Esophagus (tissue), 2 donors: ENCODE measurements around the gene ANKRD16. TPM values are rescaled to one million over a fixed set of nuclear protein-coding genes. Genes with fewer than 3 reads are reported as not detected.
"Not testable (repeated sequence)": the region's sequence is repeated elsewhere in the genome, so short reads cannot be mapped to it uniquely, and the experiment has no call there.

Experiments used
- H3K27ac ChIP-seq, 2 donors: one replicate each; pipeline ENCODE4 v1.5.1; 2013; ENCODE audit warnings: low read depth in 2 of 2, mild to moderate bottlenecking in 2 of 2, inconsistent platforms in 1 of 2, low read length in 1 of 2, moderate library complexity in 1 of 2
- H3K27me3 ChIP-seq, 2 donors: one replicate each; pipeline ENCODE4 v1.6.1; 2013; ENCODE audit warnings: low read length in 2 of 2, control low read depth in 1 of 2, mild to moderate bottlenecking in 1 of 2; ENCODE audit not compliant: insufficient read depth in 2 of 2, control insufficient read depth in 1 of 2
- H3K36me3 ChIP-seq, 2 donors: one replicate each; pipeline ENCODE4 v1.6.1; 2013; ENCODE audit warnings: low read length in 1 of 2; ENCODE audit not compliant: control insufficient read depth in 2 of 2, insufficient read depth in 2 of 2
- H3K4me1 ChIP-seq, 2 donors: one replicate each; pipeline ENCODE4 v1.6.1; 2013; ENCODE audit warnings: low read length in 1 of 2; ENCODE audit not compliant: control insufficient read depth in 2 of 2, insufficient read depth in 2 of 2
- H3K4me3 ChIP-seq, 2 donors: one replicate each; pipeline ENCODE4 v1.5.1; 2013; ENCODE audit warnings: low read length in 2 of 2, mild to moderate bottlenecking in 2 of 2, low read depth in 1 of 2, moderate library complexity in 1 of 2
- H3K9me3 ChIP-seq, 2 donors: one replicate each; pipeline ENCODE4 v1.6.1; 2013; ENCODE audit warnings: mild to moderate bottlenecking in 2 of 2, low read depth in 1 of 2, low read length in 1 of 2, moderate library complexity in 1 of 2; ENCODE audit not compliant: control insufficient read depth in 2 of 2, insufficient read depth in 1 of 2
- WGBS, 2 donors: extraction: QIAGEN DNeasy Blood & Tissue Kit; methylation state at CpG; one replicate each; pipeline ENCODE4 v1.1.7; 2013; 5-methylcytosine and 5-hydroxymethylcytosine counted together
- polyA plus RNA-seq, 2 donors: library from polyadenylated mRNA; stranded (reverse); fragments of 200-250 nt; gene quantifications; one replicate each; pipeline ENCODE4 v1.2.3, GENCODE V29; 2013
- donor health status: healthy with polysubstance abuse.
- donor health status: Bipolar disorder and iron deficiency.

Gene ANKRD16
- polyA plus RNA-seq, 2 donors = 4.3 to 4.7 TPM

GRCh38 chr10:5871596-5871995 lies 18.1 kb downstream of the ANKRD16 start:
- H3K27me3 ChIP-seq = no peaks in the 10 kb centered on the region
- WGBS, 2 donors = 73 to 78% methylated on average over 5 of the region's 5 CpGs

DNA sequence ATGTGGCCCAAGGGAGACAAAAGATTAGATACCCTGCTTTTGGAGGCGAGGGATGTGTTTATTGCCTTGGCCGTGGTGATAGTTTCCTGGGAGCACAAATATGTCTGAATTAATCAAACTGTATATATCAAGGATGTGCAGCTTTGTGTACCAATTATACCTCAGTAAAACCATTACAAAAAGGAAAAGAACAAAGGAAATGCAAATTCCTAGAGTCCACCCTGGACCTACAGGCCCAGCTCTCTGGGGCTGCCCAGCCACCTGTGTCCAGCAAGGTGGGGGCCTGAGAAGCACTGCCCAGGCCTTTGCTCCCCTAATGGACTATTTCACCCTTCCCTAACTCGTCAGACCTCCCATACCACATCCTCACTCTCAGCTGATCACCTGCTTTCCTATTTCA lies 20.5 kb downstream of the ANKRD16 start:
- 85 to 90% methylated on average over 3 of the region's 3 CpGs for WGBS, 2 donors

More at GRCh38 chr10:5871596-5871995, 18.1 kb downstream of the ANKRD16 start:
- Histone ChIP-seq H3K4me1 (no peaks in the 10 kb centered on the region), H3K9me3 (peaks cover 0 to 3% of the 10 kb centered on the region in 2 donors), H3K27ac (no peak overlapping the region), H3K4me3 (no peak overlapping the region), H3K36me3 (peaks cover 0 to 6% of the 10 kb centered on the region in 2 donors)

GRCh38 chr10:5868383-5868782 lies 21.3 kb downstream of the ANKRD16 start:
- not testable (repeated sequence) for H3K4me1 ChIP-seq, H3K9me3 ChIP-seq, H3K4me3 ChIP-seq, H3K27me3 ChIP-seq, H3K36me3 ChIP-seq
- WGBS, 2 donors = 89 to 97% methylated on average over 8 of the region's 8 CpGs
- H3K27ac ChIP-seq = peak overlapping the region in 1 of 2 donors; percentile 30

More for the DNA sequence above, 20.5 kb downstream of the ANKRD16 start:
- H3K27ac ChIP-seq = no peak overlapping the region
- no peak overlapping the region for H3K4me3 ChIP-seq
- H3K9me3 ChIP-seq = peaks cover 0 to 3% of the 10 kb centered on the region in 2 donors
- no peaks in the 10 kb centered on the region for H3K27me3 ChIP-seq
- H3K4me1 ChIP-seq = no peaks in the 10 kb centered on the region
- peaks cover 0 to under 1% of the 10 kb centered on the region in 2 donors for H3K36me3 ChIP-seq

DNA sequence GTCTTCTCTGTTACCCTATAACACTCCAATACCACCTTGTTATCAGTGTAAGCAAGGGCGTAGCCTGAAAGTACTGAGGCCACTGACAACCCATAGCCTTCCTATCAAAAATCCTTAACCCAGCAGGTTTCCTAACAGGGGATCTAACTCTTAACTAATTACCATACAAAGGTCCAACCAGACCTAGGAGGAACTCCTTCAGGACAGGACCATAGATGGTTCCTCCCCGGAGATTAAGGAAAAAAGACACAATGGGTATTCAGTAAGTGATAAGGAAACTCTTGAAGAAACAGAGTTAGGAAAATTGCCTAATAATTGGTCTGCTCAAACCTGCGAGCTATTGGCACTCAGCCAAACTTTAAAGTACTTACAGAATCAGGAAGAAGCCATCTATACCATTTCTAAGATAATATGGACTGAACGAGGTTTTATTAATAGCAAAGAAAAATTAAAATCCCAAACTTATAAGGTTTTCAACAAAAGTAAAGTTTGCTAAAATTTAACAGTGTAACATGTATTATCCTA lies 22.5 kb downstream of the ANKRD16 start:
- H3K36me3 ChIP-seq, H3K4me3 ChIP-seq, H3K27ac ChIP-seq, H3K9me3 ChIP-seq, H3K4me1 ChIP-seq, H3K27me3 ChIP-seq: not testable (repeated sequence)
- 46 to 53% methylated on average over 4 of the region's 4 CpGs for WGBS, 2 donors

- H3K27me3 ChIP-seq, H3K9me3 ChIP-seq, H3K36me3 ChIP-seq, H3K27ac ChIP-seq, H3K4me1 ChIP-seq, H3K4me3 ChIP-seq: not testable (repeated sequence)
- 72 to 82% methylated on average over 5 of the region's 5 CpGs for WGBS, 2 donors
Measured at GRCh38 chr10:5866451-5867081, 23.1 kb downstream of the ANKRD16 start.

DNA sequence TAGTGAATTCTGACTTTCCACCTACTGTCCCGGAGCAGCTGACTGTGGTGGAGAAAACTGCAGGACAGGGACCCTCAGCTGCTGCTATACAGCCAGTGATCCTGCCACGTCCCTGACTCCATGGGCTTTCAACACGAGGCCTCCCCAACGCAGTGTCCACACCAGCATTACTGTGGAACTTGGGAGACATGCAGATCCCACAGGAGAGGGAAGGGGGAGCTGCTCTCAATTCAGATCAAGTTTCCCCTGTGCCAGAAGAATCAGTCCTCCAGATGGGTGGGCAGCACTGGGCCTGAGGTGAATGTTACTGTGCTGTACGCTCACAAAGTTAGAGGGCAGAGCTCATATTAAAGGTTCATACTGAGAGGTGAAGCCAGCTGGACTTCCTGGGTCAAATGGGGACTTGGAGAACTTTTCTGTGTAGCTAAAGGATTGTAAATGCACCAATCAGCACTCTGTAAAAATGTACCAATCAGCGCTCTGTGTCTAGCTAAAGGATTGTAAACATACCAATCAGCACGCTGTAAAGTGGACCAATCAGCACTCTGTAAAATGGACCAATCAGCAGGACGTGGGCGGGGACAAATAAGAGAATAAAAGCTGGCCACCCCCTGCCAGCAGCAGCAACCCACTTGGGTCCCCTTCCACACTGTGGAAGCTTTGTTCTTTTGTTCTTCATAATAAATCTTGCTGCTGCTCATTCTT lies 26.6 kb downstream of the ANKRD16 start:
- H3K4me1 ChIP-seq, H3K36me3 ChIP-seq, H3K27ac ChIP-seq, H3K27me3 ChIP-seq, H3K9me3 ChIP-seq, H3K4me3 ChIP-seq: not testable (repeated sequence)
- WGBS, 2 donors = 95% methylated on average over 9 of the region's 9 CpGs

DNA sequence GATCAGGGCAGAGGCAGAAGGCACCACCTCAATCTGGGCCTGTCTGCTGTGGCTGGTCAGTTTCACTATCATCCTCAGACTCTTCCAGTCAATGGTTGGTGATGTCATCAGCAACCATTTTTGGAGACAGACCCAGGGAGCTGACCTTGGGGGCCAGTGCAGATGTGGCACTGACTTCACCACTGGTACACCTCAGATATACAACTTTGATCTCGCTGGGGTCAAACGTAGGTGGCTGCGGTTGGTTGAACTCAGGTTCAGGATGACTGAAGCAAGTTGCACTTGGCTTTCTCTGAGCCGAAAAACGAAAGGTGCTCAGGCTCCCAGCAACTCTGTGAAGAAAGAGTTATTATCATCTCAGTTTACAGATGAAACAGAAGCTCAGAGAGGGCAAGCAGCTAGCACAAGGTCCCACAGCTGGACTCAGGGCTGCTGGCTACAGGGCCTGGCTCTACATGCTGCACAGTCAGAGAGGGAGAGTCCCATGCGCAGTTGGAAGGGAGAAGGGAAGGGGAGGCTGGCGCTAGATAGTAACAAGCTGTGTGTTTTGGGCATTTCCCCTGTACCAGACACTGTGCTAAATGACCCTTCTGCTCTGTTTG lies 27.2 kb downstream of the ANKRD16 start:
- 89 to 94% methylated on average over 6 to 7 of the region's 7 CpGs for WGBS, 2 donors
- H3K36me3 ChIP-seq = peaks cover 0 to 4% of the 10 kb centered on the region in 2 donors
- H3K4me3 ChIP-seq = no peak overlapping the region
- H3K4me1 ChIP-seq = no peaks in the 10 kb centered on the region
- H3K27ac ChIP-seq = no peak overlapping the region
- H3K27me3 ChIP-seq = no peaks in the 10 kb centered on the region
- no peaks in the 10 kb centered on the region for H3K9me3 ChIP-seq

GRCh38 chr10:5860066-5860465 lies 29.6 kb downstream of the ANKRD16 start:
- no peak overlapping the region for H3K27ac ChIP-seq
- H3K36me3 ChIP-seq = peaks cover 0 to 4% of the 10 kb centered on the region in 2 donors
- no peak overlapping the region for H3K4me3 ChIP-seq
- 77 to 81% methylated on average over 7 of the region's 7 CpGs for WGBS, 2 donors
- H3K9me3 ChIP-seq = no peaks in the 10 kb centered on the region
- no peaks in the 10 kb centered on the region for H3K27me3 ChIP-seq
- H3K4me1 ChIP-seq = no peaks in the 10 kb centered on the region

- H3K4me3 ChIP-seq = no peak overlapping the region
- H3K36me3 ChIP-seq = peaks cover 0 to 4% of the 10 kb centered on the region in 2 donors
- H3K27me3 ChIP-seq = no peaks in the 10 kb centered on the region
- H3K27ac ChIP-seq = no peak overlapping the region
- WGBS, 2 donors = 86 to 91% methylated on average over 5 of the region's 5 CpGs
- no peaks in the 10 kb centered on the region for H3K9me3 ChIP-seq
- no peaks in the 10 kb centered on the region for H3K4me1 ChIP-seq
Measured at GRCh38 chr10:5858811-5859210, 30.9 kb downstream of the ANKRD16 start.
